Measurements from ENCODE around the gene RHBDL1. TPM values are rescaled to one million over a fixed set of nuclear protein-coding genes. Genes with fewer than 3 reads are reported as not detected.

Gene RHBDL1
- total and polyA plus RNA-seq, 9 of the 15 experiments (the other 6 are each of a cell fraction or from before 2014, with no cell fraction given) = 0.03 to 5.6 (median 1.3) TPM; not detected in 1

DNA sequence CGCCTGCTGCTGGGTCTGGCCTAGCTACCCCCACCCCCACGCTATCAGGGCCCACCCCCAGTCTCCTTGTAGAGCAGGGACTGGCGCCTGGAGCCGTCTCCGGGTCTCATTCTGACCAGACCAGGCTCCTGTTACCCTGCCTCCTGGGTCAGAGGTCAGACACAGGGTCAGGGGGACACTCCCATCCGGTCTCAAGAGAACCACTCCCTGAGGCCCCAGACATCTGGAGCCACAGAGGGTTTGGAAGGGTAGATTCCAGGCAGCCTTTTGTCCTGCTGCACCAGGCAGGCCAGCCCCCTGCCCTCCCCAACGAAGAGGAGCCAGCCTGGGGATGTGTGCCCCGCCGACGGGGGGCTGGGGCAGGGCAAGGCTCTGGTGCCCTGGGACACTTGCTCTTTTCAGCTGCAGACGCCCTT is 45.6 kb upstream of the RHBDL1 start (continued):
- no peak for TF ChIP-seq ZNF174 (CRISPR knock-in tag; IDR thresholded peaks at IDR 0.05)
- TF ChIP-seq NR2C1 (IDR thresholded peaks at IDR 0.05) = peak; percentile 92
- peak; percentile 94 for TF ChIP-seq NR2C1 (tag; IDR thresholded peaks at IDR 0.05)
- TF ChIP-seq ZZZ3 (IDR thresholded peaks at IDR 0.05) = no peak
- TF ChIP-seq ZBTB17 (CRISPR knock-in tag; IDR thresholded peaks at IDR 0.05) = 0 out of 2 replicates have a peak, but pooled peaks have one; percentile 14
- TF ChIP-seq, protein P1, sequence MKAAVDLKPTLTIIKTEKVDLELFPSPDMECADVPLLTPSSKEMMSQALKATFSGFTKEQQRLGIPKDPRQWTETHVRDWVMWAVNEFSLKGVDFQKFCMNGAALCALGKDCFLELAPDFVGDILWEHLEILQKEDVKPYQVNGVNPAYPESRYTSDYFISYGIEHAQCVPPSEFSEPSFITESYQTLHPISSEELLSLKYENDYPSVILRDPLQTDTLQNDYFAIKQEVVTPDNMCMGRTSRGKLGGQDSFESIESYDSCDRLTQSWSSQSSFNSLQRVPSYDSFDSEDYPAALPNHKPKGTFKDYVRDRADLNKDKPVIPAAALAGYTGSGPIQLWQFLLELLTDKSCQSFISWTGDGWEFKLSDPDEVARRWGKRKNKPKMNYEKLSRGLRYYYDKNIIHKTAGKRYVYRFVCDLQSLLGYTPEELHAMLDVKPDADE (conservative IDR thresholded peaks at IDR 0.05; ENCODE audit: control insufficient read depth, low read depth, low read length) = peak; percentile 44; the same call in 1 of the 2 replicates
- TF ChIP-seq NR2C2 (CRISPR knock-in tag; IDR thresholded peaks at IDR 0.05) = peak; percentile 26; the same call in 1 of the 2 replicates
- peak; percentile 72 for TF ChIP-seq NR2C2 (tag; IDR thresholded peaks at IDR 0.05)
- no peak for TF ChIP-seq DNMT1 (IDR thresholded peaks at IDR 0.05)
- TF ChIP-seq, protein P2, sequence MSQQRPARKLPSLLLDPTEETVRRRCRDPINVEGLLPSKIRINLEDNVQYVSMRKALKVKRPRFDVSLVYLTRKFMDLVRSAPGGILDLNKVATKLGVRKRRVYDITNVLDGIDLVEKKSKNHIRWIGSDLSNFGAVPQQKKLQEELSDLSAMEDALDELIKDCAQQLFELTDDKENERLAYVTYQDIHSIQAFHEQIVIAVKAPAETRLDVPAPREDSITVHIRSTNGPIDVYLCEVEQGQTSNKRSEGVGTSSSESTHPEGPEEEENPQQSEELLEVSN (IDR thresholded peaks at IDR 0.05; ENCODE audit: borderline replicate concordance in 1 of 2, extremely low read depth in 1 of 2, insufficient read depth in 1 of 2, insufficient read length in 1 of 2, low read depth in 1 of 2, low read length in 1 of 2, poor library complexity in 1 of 2, severe bottlenecking in 1 of 2) = peak in 1 of 2 experiments; percentile 4
- TF ChIP-seq HMGN3 (IDR thresholded peaks at IDR 0.05; ENCODE audit: borderline replicate concordance, extremely low read depth, insufficient read length, low read depth, low read length) = no peak
- TF ChIP-seq, protein P3, sequence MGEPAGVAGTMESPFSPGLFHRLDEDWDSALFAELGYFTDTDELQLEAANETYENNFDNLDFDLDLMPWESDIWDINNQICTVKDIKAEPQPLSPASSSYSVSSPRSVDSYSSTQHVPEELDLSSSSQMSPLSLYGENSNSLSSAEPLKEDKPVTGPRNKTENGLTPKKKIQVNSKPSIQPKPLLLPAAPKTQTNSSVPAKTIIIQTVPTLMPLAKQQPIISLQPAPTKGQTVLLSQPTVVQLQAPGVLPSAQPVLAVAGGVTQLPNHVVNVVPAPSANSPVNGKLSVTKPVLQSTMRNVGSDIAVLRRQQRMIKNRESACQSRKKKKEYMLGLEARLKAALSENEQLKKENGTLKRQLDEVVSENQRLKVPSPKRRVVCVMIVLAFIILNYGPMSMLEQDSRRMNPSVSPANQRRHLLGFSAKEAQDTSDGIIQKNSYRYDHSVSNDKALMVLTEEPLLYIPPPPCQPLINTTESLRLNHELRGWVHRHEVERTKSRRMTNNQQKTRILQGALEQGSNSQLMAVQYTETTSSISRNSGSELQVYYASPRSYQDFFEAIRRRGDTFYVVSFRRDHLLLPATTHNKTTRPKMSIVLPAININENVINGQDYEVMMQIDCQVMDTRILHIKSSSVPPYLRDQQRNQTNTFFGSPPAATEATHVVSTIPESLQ (CRISPR knock-in tag; IDR thresholded peaks at IDR 0.05) = 0 out of 2 replicates have a peak, but pooled peaks have one; percentile 33
- TF ChIP-seq POLR2G (IDR thresholded peaks at IDR 0.05; ENCODE audit: low read depth, low read length) = peak; percentile 74; the same call in 1 of the 2 replicates
- peak; percentile 69; the same call in 1 of the 2 replicates for TF ChIP-seq ZBTB7A (IDR thresholded peaks at IDR 0.05; ENCODE audit: borderline replicate concordance, control insufficient read depth, low read depth, low read length)
- peak; percentile 76 for TF ChIP-seq ETV5 (CRISPR knock-in tag; IDR thresholded peaks at IDR 0.05; ENCODE audit: low read depth)
- TF ChIP-seq, protein P4, sequence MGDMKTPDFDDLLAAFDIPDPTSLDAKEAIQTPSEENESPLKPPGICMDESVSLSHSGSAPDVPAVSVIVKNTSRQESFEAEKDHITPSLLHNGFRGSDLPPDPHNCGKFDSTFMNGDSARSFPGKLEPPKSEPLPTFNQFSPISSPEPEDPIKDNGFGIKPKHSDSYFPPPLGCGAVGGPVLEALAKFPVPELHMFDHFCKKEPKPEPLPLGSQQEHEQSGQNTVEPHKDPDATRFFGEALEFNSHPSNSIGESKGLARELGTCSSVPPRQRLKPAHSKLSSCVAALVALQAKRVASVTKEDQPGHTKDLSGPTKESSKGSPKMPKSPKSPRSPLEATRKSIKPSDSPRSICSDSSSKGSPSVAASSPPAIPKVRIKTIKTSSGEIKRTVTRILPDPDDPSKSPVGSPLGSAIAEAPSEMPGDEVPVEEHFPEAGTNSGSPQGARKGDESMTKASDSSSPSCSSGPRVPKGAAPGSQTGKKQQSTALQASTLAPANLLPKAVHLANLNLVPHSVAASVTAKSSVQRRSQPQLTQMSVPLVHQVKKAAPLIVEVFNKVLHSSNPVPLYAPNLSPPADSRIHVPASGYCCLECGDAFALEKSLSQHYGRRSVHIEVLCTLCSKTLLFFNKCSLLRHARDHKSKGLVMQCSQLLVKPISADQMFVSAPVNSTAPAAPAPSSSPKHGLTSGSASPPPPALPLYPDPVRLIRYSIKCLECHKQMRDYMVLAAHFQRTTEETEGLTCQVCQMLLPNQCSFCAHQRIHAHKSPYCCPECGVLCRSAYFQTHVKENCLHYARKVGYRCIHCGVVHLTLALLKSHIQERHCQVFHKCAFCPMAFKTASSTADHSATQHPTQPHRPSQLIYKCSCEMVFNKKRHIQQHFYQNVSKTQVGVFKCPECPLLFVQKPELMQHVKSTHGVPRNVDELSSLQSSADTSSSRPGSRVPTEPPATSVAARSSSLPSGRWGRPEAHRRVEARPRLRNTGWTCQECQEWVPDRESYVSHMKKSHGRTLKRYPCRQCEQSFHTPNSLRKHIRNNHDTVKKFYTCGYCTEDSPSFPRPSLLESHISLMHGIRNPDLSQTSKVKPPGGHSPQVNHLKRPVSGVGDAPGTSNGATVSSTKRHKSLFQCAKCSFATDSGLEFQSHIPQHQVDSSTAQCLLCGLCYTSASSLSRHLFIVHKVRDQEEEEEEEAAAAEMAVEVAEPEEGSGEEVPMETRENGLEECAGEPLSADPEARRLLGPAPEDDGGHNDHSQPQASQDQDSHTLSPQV (IDR thresholded peaks at IDR 0.05) = peak; percentile 71
- TF ChIP-seq GATAD2A (IDR thresholded peaks at IDR 0.05) = no peak

All from K562 (cell line).